Stimulated activated CD4-positive, alpha-beta T cell treated with anti-CD3 and anti-CD28 coated beads, Interleukin-1b, Interleukin-23, amount 100 ng/mL, for 24 hours (primary cell): ENCODE data around the gene MYH6.

Source experiments
- DNase-seq, 4 experiments: peaks; one replicate each; pipeline ENCODE4 v3.0.0-alpha.2; 2020; ENCODE audit warnings: low read depth in 4 of 4, low spot score in 1 of 4

The MYH6 gene

DNA sequence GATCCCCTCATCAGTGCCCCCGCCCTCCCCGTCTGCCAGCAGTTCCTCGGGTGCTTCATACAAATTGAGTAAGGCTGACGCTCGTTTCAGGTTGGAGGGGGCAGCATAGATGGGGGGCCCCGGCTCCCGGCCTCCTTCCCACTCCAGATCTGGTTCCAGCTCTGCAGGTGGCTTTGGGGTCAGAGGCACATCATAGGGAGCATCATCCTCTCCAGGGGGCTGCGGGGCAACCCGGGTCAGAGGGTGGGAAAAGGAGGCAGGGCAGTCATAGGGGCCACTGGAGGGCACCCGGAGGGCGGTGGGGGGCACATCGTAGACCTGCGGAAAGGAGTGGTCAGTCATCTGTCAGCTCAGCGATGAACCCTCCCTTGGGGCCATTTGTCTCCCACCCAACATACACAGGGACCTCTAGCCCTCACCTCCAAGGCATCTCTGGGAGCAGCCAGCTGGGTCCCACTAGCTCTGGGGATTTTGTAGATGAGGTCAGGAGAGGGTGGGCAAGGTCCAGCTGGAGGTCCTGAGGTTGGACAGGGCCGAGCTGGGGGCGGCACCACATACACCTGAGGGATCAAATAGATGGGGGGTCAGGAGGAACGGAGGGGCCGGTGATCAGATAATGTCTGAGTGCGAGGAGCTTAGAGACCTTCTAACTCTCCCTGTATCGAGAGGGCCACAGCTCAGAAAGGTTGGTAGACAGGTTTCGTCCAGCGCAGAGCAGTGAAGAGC, 48.2 kb downstream of the MYH6 start:
- no peak for DNase-seq

DNA sequence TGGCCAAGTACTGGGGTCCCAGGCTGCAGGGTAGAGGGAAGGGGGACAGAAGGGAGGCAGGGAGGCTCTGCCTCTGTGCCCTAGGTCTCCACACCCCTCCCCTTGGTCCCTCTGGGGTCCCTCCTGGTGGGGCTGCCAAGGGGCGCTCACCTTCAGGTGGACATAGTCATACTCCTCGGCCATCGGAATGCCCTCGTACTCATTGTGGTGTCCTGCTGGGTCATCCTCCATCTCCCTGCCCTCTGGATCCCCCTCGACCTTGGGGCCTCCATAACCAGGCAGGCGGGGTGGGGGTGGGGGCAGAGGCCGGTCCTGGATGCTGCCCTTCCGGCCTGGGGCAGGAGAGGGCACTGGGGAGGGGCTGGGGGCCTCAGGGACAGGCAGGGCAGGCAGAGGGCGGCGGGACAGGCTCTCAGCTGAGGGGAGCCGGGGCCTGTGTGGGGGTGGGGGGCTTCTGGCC, 48.9 kb downstream of the MYH6 start:
- no peak for DNase-seq

DNA sequence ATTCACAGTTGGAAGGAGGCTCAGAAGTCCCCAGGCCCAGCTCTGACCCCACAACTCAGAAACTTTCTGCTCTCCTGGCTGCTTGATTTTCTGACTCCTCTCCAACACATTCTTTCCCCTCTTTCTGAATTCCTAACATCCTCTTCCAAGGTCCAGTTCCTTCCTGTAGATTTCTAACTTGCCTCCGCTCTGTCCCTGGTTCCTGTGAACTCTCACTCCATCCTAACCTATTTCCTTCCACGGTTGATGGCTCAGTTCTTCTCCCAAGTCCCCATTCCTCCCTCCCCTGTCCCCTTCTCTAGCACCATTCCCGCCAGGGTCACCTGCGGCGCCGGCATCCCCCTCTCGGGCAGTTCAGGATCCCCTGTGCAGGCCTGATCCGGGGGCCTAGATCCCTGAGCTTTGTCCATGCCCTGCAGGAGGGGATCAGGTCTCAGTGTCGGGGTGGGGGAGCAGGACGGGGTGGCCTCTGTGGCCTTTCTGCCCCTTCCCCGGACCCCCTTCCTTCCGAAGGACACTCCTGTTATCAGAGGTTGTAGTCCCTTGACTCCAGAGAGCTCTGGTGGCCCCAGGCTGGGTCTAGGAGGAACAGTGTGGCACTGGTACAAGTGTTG, 49.4 kb downstream of the MYH6 start:
- no peak for DNase-seq

DNA sequence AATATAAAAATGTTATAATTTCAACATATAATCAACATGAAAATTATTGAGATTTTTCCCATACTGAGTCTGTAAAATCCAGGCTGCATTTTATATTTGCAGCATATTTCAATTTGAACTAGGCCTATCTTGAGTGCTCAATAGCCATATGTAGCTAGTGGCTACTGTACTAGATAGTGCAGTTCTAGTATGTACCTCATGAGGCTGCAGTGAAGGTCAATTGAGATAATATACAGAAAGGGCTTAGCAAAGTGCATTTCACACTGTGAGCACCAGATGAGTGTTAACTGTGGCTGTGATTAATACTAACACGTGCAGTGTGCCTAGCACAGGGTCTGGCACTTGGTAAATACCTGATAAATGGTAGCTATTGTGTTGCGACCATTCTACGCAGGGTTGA, 50.0 kb downstream of the MYH6 start:
- no peak for DNase-seq

DNA sequence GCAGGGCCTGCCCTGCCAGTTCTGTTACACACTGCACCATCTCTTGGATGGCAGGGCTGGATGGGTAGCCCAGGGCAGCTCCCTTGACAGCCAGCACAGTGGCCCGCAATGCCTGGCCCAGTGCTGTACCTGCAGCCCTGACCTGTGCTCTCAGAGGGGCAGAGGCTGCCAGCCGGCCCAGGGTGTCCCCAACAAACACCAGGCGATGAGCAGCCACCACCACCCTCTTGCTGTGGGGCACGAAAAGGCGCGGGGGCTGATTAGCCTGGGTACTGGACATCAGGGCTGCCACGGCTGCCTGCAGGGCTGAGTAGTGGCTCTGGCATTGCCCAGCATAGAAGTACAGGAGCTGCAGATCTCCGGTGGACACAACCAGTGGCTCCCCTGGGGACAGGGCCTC, 50.8 kb downstream of the MYH6 start:
- DNase-seq: no peak

DNA sequence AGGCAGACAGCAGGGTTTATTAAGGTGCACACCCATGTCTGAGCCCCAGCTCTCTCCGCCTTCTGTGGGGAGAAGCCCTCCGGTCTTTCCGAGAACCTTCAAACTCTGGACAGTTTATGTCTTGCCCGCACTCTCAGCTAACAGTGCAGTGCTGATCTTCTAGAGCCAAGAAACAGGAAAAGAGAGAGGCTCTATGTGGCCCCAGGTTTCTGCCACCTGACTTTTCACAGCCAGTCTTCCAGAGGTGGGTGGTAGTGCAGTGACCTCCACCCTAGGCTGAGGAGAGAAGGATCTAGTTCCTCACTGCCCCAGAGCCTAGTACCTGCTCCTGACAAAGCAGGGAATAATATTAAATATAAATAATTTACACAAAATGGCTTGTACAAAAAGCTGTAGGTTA, 51.4 kb downstream of the MYH6 start:
- DNase-seq: no peak

DNA sequence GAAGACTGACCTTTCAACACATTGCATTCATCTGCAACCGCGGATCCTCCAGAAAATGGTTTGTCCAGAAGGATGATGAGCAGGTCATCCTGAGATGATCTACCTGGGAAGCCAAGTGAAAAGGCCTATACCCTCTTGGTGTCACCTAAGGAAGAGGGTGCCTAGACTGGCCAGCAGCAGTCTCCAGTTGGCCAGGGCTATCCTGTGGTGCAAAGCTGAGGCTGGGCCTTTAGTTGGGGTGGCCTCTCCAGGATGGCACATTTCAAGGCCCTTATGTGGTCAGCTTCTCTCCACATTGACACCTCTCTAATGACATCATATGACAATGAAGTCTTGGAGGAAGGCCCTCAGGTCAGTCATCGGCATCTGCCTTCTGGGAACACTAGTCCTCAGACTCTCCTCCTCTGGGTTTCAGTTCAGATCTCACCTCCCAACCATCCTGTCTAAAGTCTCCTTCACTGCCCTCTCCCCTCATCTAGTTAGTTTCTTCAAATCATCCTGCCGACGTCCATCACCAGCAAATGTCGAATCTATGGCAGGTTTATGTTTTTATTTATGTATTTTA, 52.1 kb downstream of the MYH6 start:
- no peak for DNase-seq

DNA sequence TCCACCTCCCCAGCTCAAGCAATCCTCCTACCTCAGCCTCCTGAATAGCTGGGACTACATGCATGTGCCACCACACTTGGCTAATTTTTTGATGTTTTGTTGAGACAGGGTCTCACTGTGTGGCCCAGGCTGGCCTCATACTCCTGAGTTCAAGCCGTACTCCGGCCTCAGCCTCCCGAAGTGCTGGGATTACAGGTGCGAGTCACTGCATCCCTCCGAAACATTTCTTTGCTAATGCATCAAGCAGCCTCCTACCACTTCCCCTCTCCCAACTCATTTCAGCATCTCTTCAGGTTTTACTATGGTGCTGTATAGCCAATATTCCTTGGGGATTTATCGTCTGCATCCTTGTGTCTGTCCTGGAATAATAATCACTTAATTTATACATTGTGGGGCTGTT, 53.1 kb downstream of the MYH6 start:
- DNase-seq: no peak

DNA sequence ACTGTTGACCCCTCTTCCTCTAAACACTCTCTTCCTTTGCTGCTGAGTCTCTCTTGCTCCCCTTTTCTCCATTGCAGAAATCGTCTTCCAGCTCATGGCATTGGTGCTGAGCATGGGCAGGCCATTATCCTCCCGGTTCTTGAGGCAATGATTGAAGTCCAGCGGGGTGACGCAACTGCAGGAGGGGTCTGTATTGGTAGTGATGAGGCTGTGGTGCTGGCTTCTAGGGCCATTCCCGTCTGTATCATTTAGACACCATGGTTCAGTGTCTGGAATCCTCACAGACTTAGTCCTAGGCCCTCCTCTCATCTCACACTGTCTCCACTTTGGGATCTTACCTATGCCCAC, 54.7 kb downstream of the MYH6 start:
- DNase-seq: no peak

DNA sequence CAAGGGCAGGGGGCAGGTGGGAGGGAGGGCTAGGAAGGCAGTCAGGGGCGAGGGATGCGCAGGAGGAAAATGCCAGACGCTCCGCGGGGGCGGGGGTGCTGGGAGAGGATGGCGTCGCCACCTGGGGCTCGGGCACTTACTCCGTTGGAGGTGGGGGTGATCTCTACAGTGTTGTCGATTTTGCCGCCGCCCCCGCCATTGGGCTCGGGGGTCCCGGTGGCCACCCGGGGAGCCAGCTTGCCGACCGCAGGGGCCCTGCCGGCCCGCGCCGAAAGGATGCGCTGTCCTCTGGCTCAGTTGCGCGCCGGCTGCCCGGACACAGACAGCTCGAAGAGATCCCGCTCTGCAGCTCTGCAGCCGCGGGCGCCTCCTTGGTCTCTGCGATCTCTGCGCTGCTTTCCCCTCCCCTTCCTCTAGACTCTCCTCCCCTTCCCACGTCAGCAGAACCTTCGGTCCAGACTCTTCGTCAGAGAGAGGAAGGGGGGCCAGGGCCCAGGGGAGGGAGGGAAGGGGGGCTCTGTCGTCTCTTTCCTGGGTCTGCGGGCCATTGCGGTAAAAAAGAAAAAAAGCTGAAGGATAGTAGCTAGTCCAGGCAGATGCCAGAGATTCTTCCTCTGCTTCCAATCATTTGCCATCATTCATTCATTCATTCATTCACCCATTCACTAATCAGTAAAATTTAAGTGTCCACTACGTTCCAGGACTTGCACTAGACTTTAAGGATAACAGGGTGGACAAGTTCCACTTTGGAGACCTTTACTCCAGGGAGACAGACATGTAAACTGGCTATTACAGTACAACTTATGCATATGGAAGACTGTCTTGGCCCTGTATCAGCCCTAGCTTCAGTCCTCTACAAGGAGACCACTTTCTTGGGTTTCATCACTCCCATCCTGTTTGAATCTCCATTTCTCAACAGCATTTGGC, 55.3 kb downstream of the MYH6 start, which contains the start of gene SLC22A17:
Gene SLC22A17 (minus strand): TSS at position 382 of the 927 bp plus-strand sequence.
- DNase-seq: peak; percentile 19 to 45 (median 32)

DNA sequence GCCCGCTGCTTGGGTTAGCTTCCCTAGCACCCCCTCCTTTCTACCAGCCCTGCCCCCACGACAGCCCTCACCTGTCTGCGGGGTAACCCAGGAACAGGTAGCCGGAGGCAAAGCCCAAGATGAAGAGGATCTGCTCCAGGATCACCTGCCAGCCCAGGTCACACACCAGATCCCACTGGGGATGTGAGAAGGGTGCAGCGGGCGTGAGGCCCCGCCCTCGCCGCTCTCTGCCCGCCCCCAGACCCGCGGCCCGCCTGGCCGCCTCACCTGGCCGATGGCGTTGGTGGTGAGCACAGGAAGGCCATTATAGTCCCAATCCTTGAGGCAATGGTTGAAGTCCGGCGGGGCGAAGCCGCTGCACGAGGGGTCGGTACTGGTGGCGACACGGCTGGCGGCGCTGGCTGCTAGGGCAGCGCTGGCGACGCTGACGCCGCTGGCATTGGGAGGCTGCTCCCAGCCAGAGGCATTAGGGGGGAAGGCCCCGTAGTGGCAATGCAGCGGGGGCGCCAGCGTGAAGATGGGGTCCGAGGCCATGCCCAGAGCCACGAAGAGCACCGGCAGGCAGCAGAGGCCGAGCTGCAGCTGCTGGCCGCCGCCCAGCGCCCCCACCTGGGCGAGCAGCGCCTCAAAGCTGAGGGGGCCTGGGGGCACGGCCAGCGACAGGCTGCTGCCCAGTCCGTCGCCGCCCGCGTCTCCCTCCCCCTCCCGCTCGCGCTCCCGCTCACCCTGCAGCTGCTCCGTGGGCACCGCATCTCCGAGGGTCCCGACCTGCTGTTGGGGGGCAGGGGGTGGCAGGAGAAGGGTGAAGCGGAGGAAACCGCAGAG, 56.2 kb downstream of the MYH6 start:
- no peak for DNase-seq

DNA sequence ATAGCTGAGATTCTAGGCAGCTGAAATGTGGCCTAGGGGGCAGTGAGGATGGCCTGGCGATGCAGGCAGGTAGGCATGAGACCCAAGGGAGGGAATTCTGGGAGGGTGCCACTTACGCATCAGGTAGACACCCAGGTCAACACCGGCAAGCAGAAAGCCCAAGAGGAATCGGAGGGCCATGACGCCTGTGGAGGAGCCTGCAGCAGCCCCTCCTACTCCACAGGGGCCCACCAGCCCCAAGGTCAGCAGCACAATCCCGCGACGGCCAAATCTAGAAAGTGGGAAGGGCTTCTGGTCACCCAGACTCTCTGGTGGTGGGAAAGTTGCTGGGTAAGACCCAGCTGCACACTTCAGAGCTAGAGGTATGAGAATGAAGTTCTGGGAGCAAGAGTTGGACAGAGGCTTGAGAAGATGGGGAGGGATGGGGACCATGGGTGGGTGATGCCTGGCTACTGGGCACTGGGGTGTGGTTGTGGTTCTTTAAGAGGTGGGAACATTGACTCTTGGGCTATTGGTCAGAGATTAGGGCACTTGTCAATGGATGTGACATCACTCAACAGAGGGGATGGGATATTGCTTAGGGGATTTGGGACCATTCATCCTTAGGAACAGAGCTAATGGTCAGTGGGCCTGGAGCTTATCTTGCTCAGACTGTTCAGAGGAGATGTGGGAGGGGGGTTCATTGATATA, 58.8 kb downstream of the MYH6 start:
- DNase-seq: no peak

DNA sequence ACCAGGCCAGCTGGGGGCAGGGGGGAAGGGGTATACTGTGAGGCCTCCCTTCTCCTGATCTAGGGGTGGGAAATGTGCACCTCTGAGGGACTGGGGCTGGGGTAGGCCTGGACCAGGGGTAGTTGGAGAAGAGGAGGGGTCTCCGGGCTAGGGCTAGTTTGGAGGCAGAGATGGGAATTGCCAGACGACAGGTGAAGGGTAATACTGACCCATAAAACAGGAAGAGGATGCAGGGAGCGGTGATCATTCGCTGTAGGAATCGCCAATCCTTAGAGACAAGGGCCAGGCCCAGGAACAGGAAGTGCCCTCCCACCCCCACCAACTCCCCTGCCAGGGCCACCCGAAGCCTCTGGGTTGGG, 59.8 kb downstream of the MYH6 start:
- no peak for DNase-seq

DNA sequence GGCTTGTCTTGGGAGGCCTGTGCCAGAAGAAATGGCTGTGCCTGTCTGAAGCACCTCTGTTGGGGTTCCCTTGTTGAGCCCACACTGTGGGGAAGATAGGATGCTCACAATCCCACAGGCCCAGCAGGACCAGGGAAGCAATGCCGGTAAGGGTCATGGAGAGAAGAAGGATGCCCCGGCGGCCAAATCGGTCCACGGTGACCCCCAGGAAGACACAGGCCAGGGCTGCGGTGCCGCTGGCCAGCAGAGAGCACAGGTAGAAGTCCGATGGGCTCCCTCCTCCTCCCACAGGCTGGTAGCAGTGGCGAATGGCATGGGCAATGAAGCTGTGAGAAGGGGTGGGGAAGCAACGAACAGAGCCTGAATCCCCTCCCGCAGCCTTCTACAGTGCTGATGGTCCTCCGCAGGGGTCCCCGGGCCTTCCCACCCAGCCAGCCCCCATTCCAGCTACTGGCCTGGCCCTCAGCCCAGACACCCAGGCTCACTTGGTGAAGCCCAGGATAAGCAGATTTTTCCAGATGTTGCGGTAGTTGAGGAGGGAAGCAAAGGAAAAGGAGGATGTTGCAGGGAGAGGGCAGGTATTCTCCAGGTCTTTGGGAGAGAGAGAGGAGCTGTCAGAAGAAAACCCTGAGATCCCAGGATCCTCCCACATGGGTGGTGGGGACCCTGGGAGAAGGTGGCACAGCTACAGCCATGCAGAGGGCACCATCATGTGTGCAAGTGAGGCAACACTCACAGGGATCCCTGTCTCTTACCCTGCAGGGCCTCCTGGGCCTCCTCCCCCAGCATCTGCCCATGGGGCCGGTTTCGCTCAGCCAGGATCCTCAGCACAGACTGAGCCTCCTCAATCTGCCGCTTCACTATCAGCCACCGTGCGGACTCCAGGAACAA, 60.4 kb downstream of the MYH6 start:
- DNase-seq: no peak

DNA sequence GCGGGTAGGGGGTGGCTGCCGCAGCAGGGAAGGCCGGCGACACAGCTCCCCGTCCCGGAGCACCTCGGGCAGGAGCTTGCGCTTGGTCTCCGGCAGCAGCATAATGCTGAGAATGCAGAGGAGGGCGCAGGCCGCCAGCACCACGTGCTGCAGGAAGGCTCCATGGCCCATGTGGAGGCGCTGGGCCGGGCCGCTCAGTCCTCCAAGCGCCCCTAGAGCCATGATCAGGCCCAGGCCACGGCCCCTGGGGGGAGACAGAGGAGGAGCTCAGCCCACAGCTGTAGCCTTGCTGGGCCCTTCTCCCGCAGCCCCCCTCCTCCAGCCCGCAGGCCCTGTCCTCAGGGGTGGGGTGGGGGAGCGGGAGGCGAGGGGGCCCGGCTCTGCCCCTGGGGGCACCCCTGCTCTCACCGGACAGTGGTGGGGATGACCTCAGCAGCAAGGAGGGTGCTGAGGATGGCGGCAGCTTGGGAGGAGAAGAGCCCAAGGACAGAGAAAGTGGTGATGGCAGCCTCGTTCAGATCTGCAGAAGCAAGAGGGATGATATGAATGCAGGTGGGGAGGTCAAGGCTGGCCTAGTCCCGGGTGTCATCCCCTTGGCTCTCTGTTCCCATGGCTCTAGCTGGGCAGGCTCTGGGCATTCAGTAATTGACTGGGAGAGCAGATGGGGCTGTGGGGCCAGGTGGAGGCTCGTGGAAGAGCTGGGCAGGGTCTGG, 61.2 kb downstream of the MYH6 start:
- DNase-seq: no peak

DNA sequence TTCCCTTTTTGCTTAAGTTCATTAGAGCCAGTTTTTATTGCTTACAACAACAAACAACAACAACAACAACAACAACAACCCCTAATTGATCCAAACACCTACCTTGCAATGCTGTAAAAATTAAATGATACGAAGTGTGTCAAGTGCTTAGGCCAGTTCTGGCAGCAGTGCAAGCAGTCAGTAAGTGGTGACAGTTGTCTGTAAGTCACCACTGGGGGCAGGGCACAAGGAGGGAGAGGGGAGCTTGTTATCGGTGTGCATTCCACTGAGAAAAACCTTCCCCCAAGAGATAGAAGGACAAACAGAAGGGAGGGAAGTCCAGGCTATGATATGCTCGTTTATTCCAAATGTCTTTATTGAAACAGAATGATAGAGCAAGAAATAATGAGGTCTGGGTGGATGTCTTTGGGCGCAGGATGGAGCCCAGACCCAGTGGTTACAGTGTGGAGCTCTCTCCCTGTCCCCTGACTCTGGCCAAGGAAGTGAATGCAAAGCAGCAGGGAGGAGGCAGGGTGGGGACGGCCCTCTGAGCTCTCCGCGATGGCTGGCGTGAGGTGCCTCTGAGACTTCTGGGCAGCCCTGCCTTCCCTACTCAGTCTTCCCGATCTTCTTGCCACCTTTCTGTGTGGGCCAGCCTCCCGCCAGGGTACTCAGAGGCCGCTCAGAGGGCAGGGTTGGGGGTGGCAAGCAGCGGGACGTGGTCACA, 61.9 kb downstream of the MYH6 start:
- no peak for DNase-seq

DNA sequence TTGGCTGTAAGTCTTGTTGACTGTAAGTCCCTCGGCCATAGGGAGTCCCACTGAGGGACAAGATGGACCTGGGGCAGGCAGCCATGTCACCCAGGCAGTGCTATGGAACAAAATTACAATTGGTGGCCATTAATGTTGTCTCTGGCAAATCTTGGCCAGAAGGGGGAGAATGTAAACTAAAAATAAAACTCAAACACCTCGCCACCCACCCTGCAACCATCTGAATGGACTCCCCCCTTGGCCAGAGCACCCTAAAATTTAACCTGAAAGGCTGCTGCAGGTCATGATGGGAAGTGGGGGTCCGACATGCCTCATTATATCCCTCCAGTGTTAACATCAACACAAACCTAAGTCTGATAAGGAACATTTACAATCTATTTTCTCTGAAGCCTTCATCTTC, 63.6 kb downstream of the MYH6 start:
- no peak for DNase-seq
